HCT116 (cell line): Measurements from ENCODE around the gene SYNJ2.

Experiments
- POLR2A ChIP-seq: IDR thresholded peaks from 2 replicates; pipeline ENCODE4 v1.7.0; 2011; ENCODE audit warnings: borderline replicate concordance; ENCODE audit not compliant: insufficient read depth, insufficient read length; ENCODE audit errors: extremely low read depth
- POLR2AphosphoS5 ChIP-seq: IDR thresholded peaks from 2 replicates; pipeline ENCODE4 v1.6.1; 2011; ENCODE audit warnings: mild to moderate bottlenecking, low read depth, low read length, moderate library complexity
- ZNF274 ChIP-seq: fragments of 200-500 bp; sonication (Bioruptor generic); IDR thresholded peaks from 2 replicates; pipeline ENCODE4 v1.6.1; 2014; ENCODE audit warnings: mild to moderate bottlenecking, low read depth, low read length, inconsistent platforms

DNA sequence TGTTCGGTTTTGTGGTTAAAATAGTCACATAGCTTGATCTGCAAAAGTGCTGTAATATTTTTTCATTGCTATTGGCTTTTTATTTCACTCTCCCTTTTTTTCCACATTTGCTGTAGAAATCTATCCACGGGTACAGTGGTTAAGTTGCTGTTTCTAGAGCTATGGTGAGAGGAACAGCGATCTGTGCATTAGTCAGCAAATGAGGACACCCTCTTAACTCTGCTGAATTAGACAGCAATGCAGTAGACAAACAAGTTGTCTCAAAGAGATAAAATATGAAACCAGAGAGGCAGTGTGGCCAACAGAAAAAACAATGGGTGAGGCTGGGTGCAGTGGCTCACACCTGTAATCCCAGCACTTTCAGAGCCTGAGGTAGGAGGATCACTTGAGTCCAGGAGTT, 17.6 kb upstream of the SYNJ2 start:
- TF ChIP-seq POLR2A (no peak), ZNF274 (no peak), POLR2AphosphoS5 (no peak)
